HepG2 (cell line): ENCODE results near the gene MTMR4.

Source experiments
- MYPOP ChIP-seq: sonication (generic); formaldehyde crosslinking; IDR thresholded peaks from 2 replicates; pipeline ENCODE4 v1.8.1; 2023; ENCODE audit warnings: mild to moderate bottlenecking, moderate library complexity, missing genetic modification reagents
- NFE2L2 ChIP-seq: fragments of 150-350 bp; IDR thresholded peaks from 2 replicates; pipeline ENCODE4 v1.6.1; 2014; ENCODE audit warnings: low read length
- NFRKB ChIP-seq: fragments of 450-650 bp; IDR thresholded peaks from 2 replicates; pipeline ENCODE4 v1.6.1; 2017
- RELA ChIP-seq: sonication (generic); formaldehyde crosslinking; IDR thresholded peaks from 2 replicates; pipeline ENCODE4 v1.4.0; 2020; ENCODE audit warnings: missing genetic modification reagents
- SUZ12 ChIP-seq: fragments of 150-350 bp; IDR thresholded peaks from 2 replicates; pipeline ENCODE4 v1.6.1; 2014; ENCODE audit warnings: low read depth, low read length
- ZNF124 ChIP-seq: sonication (generic); formaldehyde crosslinking; IDR thresholded peaks from 2 replicates; pipeline ENCODE4 v1.4.0; 2020; ENCODE audit warnings: missing genetic modification reagents
- TF ChIP-seq, protein P1 (sequence below): sonication (generic); formaldehyde crosslinking; IDR thresholded peaks from 2 replicates; pipeline ENCODE4 v1.4.0; 2020; ENCODE audit warnings: mild to moderate bottlenecking, missing genetic modification reagents
- TF ChIP-seq, protein P2 (sequence below), 2 experiments: IDR thresholded peaks; 2 replicates each; pipeline ENCODE4 v1.6.1; 2011 to 2012; ENCODE audit warnings: low read length in 2 of 2, borderline replicate concordance in 1 of 2, low read depth in 1 of 2, mild to moderate bottlenecking in 1 of 2, moderate library complexity in 1 of 2
- TF ChIP-seq, protein P3 (sequence below): sonication (generic); formaldehyde crosslinking; IDR thresholded peaks from 2 replicates; pipeline ENCODE4 v1.8.0; 2022; ENCODE audit warnings: mild to moderate bottlenecking, missing genetic modification reagents

GRCh38 chr17:58534331-58534730 lies 19.9 kb upstream of the MTMR4 start:
- TF ChIP-seq MYPOP (CRISPR knock-in tag), result no peak
- no peak for TF ChIP-seq NFE2L2
- TF ChIP-seq, protein P1, sequence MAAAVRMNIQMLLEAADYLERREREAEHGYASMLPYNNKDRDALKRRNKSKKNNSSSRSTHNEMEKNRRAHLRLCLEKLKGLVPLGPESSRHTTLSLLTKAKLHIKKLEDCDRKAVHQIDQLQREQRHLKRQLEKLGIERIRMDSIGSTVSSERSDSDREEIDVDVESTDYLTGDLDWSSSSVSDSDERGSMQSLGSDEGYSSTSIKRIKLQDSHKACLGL (CRISPR knock-in tag), result no peak
- TF ChIP-seq, protein P2, sequence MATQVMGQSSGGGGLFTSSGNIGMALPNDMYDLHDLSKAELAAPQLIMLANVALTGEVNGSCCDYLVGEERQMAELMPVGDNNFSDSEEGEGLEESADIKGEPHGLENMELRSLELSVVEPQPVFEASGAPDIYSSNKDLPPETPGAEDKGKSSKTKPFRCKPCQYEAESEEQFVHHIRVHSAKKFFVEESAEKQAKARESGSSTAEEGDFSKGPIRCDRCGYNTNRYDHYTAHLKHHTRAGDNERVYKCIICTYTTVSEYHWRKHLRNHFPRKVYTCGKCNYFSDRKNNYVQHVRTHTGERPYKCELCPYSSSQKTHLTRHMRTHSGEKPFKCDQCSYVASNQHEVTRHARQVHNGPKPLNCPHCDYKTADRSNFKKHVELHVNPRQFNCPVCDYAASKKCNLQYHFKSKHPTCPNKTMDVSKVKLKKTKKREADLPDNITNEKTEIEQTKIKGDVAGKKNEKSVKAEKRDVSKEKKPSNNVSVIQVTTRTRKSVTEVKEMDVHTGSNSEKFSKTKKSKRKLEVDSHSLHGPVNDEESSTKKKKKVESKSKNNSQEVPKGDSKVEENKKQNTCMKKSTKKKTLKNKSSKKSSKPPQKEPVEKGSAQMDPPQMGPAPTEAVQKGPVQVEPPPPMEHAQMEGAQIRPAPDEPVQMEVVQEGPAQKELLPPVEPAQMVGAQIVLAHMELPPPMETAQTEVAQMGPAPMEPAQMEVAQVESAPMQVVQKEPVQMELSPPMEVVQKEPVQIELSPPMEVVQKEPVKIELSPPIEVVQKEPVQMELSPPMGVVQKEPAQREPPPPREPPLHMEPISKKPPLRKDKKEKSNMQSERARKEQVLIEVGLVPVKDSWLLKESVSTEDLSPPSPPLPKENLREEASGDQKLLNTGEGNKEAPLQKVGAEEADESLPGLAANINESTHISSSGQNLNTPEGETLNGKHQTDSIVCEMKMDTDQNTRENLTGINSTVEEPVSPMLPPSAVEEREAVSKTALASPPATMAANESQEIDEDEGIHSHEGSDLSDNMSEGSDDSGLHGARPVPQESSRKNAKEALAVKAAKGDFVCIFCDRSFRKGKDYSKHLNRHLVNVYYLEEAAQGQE (IDR thresholded peaks at IDR 0.05; ENCODE audit: borderline replicate concordance in 1 of 2, low read depth in 1 of 2, low read length in 2 of 2), result no peak
- TF ChIP-seq SUZ12, result no peak
- TF ChIP-seq ZNF124 (CRISPR knock-in tag), result no peak
- TF ChIP-seq RELA (CRISPR knock-in tag), result no peak
- no peak for TF ChIP-seq NFRKB
- TF ChIP-seq, protein P3, sequence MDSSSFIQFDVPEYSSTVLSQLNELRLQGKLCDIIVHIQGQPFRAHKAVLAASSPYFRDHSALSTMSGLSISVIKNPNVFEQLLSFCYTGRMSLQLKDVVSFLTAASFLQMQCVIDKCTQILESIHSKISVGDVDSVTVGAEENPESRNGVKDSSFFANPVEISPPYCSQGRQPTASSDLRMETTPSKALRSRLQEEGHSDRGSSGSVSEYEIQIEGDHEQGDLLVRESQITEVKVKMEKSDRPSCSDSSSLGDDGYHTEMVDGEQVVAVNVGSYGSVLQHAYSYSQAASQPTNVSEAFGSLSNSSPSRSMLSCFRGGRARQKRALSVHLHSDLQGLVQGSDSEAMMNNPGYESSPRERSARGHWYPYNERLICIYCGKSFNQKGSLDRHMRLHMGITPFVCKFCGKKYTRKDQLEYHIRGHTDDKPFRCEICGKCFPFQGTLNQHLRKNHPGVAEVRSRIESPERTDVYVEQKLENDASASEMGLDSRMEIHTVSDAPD, result no peak
